Measurements from ENCODE around the gene CHD3. TPM values are rescaled to one million over a fixed set of nuclear protein-coding genes. Genes with fewer than 3 reads are reported as not detected.

Gene CHD3
- total RNA-seq, 1 donor from 2014 or later = 102 TPM

DNA sequence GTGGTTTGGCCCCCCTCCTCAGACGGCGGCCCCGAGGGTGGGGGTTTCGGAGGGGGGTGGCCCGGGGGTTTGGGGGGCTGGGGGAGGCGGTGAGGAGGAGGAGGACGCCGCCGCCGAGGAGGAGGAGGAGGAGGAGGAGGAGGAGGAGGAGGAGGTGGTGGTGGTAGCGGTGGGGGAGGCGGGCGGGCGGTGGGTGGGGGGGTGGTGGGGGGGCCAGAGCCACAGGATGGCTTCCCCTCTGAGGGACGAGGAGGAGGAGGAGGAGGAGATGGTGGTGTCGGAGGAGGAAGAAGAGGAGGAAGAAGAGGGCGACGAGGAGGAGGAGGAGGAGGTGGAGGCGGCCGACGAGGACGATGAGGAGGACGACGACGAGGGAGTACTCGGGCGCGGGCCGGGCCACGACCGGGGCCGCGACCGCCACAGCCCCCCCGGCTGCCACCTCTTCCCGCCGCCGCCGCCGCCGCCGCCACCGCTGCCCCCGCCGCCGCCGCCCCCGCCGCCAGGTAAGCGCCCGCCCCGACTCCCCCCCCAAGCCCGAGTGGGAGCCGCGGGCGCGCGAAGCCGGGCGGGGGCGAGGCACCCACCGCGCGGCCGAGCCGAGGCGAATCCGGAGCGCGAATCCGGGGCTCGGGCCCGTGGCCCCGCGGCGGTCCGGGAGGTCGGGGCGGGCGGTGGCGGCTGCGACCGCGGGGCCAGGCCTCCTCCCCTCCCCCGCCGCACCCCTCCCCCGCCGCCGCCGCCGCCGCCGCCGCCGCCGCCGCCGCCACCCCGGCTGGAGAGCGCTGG, 3.8 kb upstream of the CHD3 start:
- TF ChIP-seq, protein P1, sequence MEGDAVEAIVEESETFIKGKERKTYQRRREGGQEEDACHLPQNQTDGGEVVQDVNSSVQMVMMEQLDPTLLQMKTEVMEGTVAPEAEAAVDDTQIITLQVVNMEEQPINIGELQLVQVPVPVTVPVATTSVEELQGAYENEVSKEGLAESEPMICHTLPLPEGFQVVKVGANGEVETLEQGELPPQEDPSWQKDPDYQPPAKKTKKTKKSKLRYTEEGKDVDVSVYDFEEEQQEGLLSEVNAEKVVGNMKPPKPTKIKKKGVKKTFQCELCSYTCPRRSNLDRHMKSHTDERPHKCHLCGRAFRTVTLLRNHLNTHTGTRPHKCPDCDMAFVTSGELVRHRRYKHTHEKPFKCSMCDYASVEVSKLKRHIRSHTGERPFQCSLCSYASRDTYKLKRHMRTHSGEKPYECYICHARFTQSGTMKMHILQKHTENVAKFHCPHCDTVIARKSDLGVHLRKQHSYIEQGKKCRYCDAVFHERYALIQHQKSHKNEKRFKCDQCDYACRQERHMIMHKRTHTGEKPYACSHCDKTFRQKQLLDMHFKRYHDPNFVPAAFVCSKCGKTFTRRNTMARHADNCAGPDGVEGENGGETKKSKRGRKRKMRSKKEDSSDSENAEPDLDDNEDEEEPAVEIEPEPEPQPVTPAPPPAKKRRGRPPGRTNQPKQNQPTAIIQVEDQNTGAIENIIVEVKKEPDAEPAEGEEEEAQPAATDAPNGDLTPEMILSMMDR (IDR thresholded peaks at IDR 0.05) = no peak
- intact Hi-C loops (cut with DNase I) = no loop called here
- Histone ChIP-seq H3K4me1 (peaks cover 18 to 25% of the 10 kb centered on the region in 2 donors), H3K9me3 (no peaks in the 10 kb centered on the region), H3K27ac (peak overlapping the region; percentile 90 to 91), H3K36me3 (peaks cover 0 to 6% of the 10 kb centered on the region in 2 donors), H3K27me3 (no peaks in the 10 kb centered on the region), H3K4me3 (peak overlapping the region; percentile 77 to 95)
- no peak for DNase-seq (ENCODE audit: low spot score in 2 of 2)

GRCh38 chr17:7885367-7886226, 3.0 kb upstream of the CHD3 start:
- TF ChIP-seq, protein P1 (IDR thresholded peaks at IDR 0.05) = no peak
- peak in 1 of 2 donors; percentile 72 for DNase-seq (ENCODE audit: low spot score in 2 of 2)
- no peaks in the 10 kb centered on the region for H3K9me3 ChIP-seq
- H3K4me3 ChIP-seq = peak overlapping the region; percentile 77 to 95
- H3K27me3 ChIP-seq = no peaks in the 10 kb centered on the region
- H3K36me3 ChIP-seq = peaks cover 0 to 5% of the 10 kb centered on the region in 2 donors
- H3K4me1 ChIP-seq = peaks cover 19 to 28% of the 10 kb centered on the region in 2 donors
- peak overlapping the region; percentile 90 to 91 for H3K27ac ChIP-seq
- intact Hi-C loops (cut with DNase I) = loop anchor here (2.0 kb wide), 1 partner anchor 51 kb away; the partner anchor contains the start of gene KDM6B

GRCh38 chr17:7886227-7887037, 2.2 kb upstream of the CHD3 start:
- H3K4me3 ChIP-seq = peak overlapping the region; percentile 77 to 95
- TF ChIP-seq, protein P1 (IDR thresholded peaks at IDR 0.05) = no peak
- no peaks in the 10 kb centered on the region for H3K27me3 ChIP-seq
- H3K36me3 ChIP-seq = peaks cover 3 to 10% of the 10 kb centered on the region in 2 donors
- no peaks in the 10 kb centered on the region for H3K9me3 ChIP-seq
- peaks cover 19 to 28% of the 10 kb centered on the region in 2 donors for H3K4me1 ChIP-seq
- intact Hi-C loops (cut with DNase I) = loop anchor here (1.0 to 2.0 kb wide), 3 partner anchors 29 to 52 kb away; partner anchors contain the start of genes CNTROB, KDM6B and NAA38
- DNase-seq (ENCODE audit: low spot score in 2 of 2) = no peak
- H3K27ac ChIP-seq = peak overlapping the region; percentile 90 to 91

GRCh38 chr17:7887038-7887481, 1.5 kb upstream of the CHD3 start:
- DNase-seq (ENCODE audit: low spot score in 2 of 2) = no peak
- H3K36me3 ChIP-seq = peaks cover 6 to 16% of the 10 kb centered on the region in 2 donors
- intact Hi-C loops (cut with DNase I) = loop anchor here (1.0 to 2.0 kb wide), 3 partner anchors 30 to 52 kb away; partner anchors contain the start of genes CNTROB, KDM6B and NAA38
- peaks cover 19 to 28% of the 10 kb centered on the region in 2 donors for H3K4me1 ChIP-seq
- TF ChIP-seq, protein P1 (IDR thresholded peaks at IDR 0.05) = no peak
- peak overlapping the region; percentile 90 to 91 for H3K27ac ChIP-seq
- peak overlapping the region; percentile 77 to 95 for H3K4me3 ChIP-seq
- H3K27me3 ChIP-seq = no peaks in the 10 kb centered on the region
- no peaks in the 10 kb centered on the region for H3K9me3 ChIP-seq
